Measurements from ENCODE around the gene MFSD12.

DNA sequence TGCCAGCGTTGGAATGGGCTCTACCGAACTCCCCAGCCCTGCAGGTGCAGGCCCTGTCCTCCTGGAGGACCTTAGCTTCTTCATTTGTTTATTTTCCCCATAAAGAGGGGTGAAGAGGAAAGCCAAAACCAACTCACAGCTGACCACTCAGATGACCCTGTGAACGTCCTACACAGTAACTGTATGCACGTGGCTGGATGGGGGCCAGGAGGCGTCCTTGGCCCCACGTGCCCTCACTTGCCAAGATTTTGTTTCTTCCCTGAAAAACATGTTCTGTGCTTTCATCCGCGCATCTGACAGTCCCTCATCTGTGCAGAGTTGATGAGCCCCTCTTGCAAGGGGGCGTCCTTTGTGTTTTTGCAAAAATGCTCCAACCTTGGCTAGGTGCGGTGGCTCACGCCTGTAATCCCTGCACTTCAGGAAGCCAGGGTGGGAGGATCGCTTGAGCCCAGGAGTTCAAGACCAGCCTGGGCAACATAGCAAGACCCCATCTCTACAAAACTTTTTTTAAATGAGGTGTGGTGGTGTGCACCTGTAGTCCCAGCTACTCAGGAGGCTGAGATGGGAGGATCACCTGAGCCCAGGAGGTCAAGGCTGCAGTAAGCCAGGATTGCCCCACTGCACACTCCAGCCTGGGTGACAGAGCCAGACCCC is 23.7 kb downstream of the MFSD12 start:
- TF ChIP-seq, protein P1, sequence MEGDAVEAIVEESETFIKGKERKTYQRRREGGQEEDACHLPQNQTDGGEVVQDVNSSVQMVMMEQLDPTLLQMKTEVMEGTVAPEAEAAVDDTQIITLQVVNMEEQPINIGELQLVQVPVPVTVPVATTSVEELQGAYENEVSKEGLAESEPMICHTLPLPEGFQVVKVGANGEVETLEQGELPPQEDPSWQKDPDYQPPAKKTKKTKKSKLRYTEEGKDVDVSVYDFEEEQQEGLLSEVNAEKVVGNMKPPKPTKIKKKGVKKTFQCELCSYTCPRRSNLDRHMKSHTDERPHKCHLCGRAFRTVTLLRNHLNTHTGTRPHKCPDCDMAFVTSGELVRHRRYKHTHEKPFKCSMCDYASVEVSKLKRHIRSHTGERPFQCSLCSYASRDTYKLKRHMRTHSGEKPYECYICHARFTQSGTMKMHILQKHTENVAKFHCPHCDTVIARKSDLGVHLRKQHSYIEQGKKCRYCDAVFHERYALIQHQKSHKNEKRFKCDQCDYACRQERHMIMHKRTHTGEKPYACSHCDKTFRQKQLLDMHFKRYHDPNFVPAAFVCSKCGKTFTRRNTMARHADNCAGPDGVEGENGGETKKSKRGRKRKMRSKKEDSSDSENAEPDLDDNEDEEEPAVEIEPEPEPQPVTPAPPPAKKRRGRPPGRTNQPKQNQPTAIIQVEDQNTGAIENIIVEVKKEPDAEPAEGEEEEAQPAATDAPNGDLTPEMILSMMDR (conservative IDR thresholded peaks at IDR 0.05; ENCODE audit: low read length) = no peak
- no peak for TF ChIP-seq EZH2phosphoT487 (IDR thresholded peaks at IDR 0.05; ENCODE audit: borderline replicate concordance, low read depth, low read length)
